CD14-positive monocyte (primary cell): ENCODE results near the gene RUFY1. TPM values are rescaled to one million over a fixed set of nuclear protein-coding genes. Genes with fewer than 3 reads are reported as not detected.
"Not testable (repeated sequence)": the region's sequence is repeated elsewhere in the genome, so short reads cannot be mapped to it uniquely, and the experiment has no call there.

ENCODE experiments used
- DNase-seq, 3 donors: peaks; one replicate each; pipeline ENCODE4 v3.0.0-alpha.2; 2011 to 2022
- H2AFZ ChIP-seq: 2 replicates; pipeline ENCODE4 v1.6.0; 2012; ENCODE audit warnings: mild to moderate bottlenecking, low read depth, low read length, inconsistent platforms; ENCODE audit not compliant: insufficient read depth, poor library complexity, severe bottlenecking
- H3K27ac ChIP-seq, 2 donors: 1 replicate in 1 of 2; 2 replicates in 1 of 2; pipeline ENCODE4 v1.5.1; 2012 to 2013; ENCODE audit warnings: low read length in 2 of 2, control low read depth in 1 of 2, inconsistent platforms in 1 of 2, low read depth in 1 of 2, mild to moderate bottlenecking in 1 of 2
- H3K27me3 ChIP-seq, 2 donors: one replicate each; pipeline versions ENCODE4 v1.6.0 to v1.6.1; 2011 to 2013; ENCODE audit warnings: low read length in 2 of 2; ENCODE audit not compliant: control insufficient read depth in 2 of 2, insufficient read depth in 2 of 2
- H3K36me3 ChIP-seq, 2 donors: replicated peaks in 1 of 2; 1 replicate in 1 of 2; 2 replicates in 1 of 2; pipeline versions ENCODE4 v1.5.1 to v1.6.1; 2012 to 2013; ENCODE audit warnings: low read length in 2 of 2, control low read depth in 1 of 2, inconsistent platforms in 1 of 2, mild to moderate bottlenecking in 1 of 2; ENCODE audit not compliant: insufficient read depth in 2 of 2, control insufficient read depth in 1 of 2
- H3K4me1 ChIP-seq, 2 donors: 1 replicate in 1 of 2; 2 replicates in 1 of 2; pipeline versions ENCODE4 v1.5.1 to v1.6.1; 2012 to 2013; ENCODE audit warnings: low read length in 2 of 2, control low read depth in 1 of 2, inconsistent platforms in 1 of 2, mild to moderate bottlenecking in 1 of 2, moderate library complexity in 1 of 2; ENCODE audit not compliant: insufficient read depth in 2 of 2, control insufficient read depth in 1 of 2
- H3K4me2 ChIP-seq: replicated peaks from 2 replicates; pipeline ENCODE3; 2012; ENCODE audit warnings: low read length, moderate library complexity, mild to moderate bottlenecking; ENCODE audit not compliant: poor library complexity, severe bottlenecking; ENCODE audit errors: extremely low read depth
- H3K4me3 ChIP-seq, 3 experiments: fragments of 200-600 bp in 1 of 3; sonication (generic) in 1 of 3; replicated peaks in 1 of 3; 1 replicate in 2 of 3; 2 replicates in 1 of 3; pipeline ENCODE4 v1.5.1; 2011 to 2013; ENCODE audit warnings: low read length in 3 of 3, mild to moderate bottlenecking in 3 of 3, control low read depth in 2 of 3, low read depth in 2 of 3, inconsistent platforms in 1 of 3, moderate library complexity in 1 of 3
- H3K79me2 ChIP-seq: 2 replicates; pipeline ENCODE4 v1.6.0; 2012; ENCODE audit warnings: mild to moderate bottlenecking, control low read depth, inconsistent platforms, low read length, moderate library complexity; ENCODE audit not compliant: insufficient read depth
- H3K9ac ChIP-seq: 2 replicates; pipeline ENCODE4 v1.6.0; 2017; ENCODE audit warnings: low read length, mild to moderate bottlenecking; ENCODE audit not compliant: insufficient read depth, poor library complexity, severe bottlenecking
- H3K9me3 ChIP-seq, 2 donors: replicated peaks in 1 of 2; 1 replicate in 1 of 2; 2 replicates in 1 of 2; pipeline versions ENCODE4 v1.5.1 to v1.6.1; 2012 to 2013; ENCODE audit warnings: low read length in 2 of 2, control low read depth in 1 of 2; ENCODE audit not compliant: control insufficient read depth in 1 of 2, insufficient read depth in 1 of 2
- H4K20me1 ChIP-seq: 2 replicates; pipeline ENCODE4 v1.6.0; 2012; ENCODE audit warnings: mild to moderate bottlenecking, low read length, control low read depth, moderate library complexity; ENCODE audit not compliant: insufficient read depth
- H3K27ac Mint-ChIP-seq, 7 donors: one replicate each; pipeline ENCODE4 v1.8.0; 2020; ENCODE audit warnings: mild to moderate bottlenecking in 7 of 7, mixed read lengths in 7 of 7, moderate library complexity in 6 of 7, inconsistent platforms in 2 of 7
- H3K27me3 Mint-ChIP-seq, 3 donors: one replicate each; pipeline ENCODE4 v1.8.0; 2021 to 2022; ENCODE audit warnings: low read depth in 3 of 3, mild to moderate bottlenecking in 3 of 3, mixed read lengths in 3 of 3, moderate library complexity in 3 of 3, inconsistent platforms in 1 of 3
- H3K36me3 Mint-ChIP-seq, 2 donors: one replicate each; pipeline ENCODE4 v1.8.0; 2020; ENCODE audit warnings: mixed read lengths in 2 of 2, inconsistent platforms in 1 of 2, mild to moderate bottlenecking in 1 of 2
- H3K4me1 Mint-ChIP-seq: one replicate; pipeline ENCODE4 v1.8.0; 2020; ENCODE audit warnings: mild to moderate bottlenecking, mixed read lengths
- H3K4me3 Mint-ChIP-seq, 2 donors: one replicate each; pipeline ENCODE4 v1.8.0; 2020; ENCODE audit warnings: mild to moderate bottlenecking in 2 of 2, mixed read lengths in 2 of 2, moderate library complexity in 1 of 2
- H3K9me3 Mint-ChIP-seq, 7 donors: one replicate each; pipeline ENCODE4 v1.8.0; 2020 to 2022; ENCODE audit warnings: mixed read lengths in 7 of 7, mild to moderate bottlenecking in 6 of 7, moderate library complexity in 6 of 7, inconsistent platforms in 2 of 7
- WGBS: methylation state at CpG from one replicate; pipeline ENCODE4 v1.1.5; 2013; ENCODE audit warnings: missing lambda C conversion rate; ENCODE audit not compliant: insufficient coverage; 5-methylcytosine and 5-hydroxymethylcytosine counted together
- intact Hi-C, 2 donors: fragments of 100-400 bp; cut with micrococcal nuclease; formaldehyde crosslinking; loops; one replicate each; pipeline versions ENCODE4 v1.15.0 to v1.15.1; 2023
- polyA plus RNA-seq, 3 donors: library from polyadenylated mRNA; depleted of rRNA in 1 of 3; unstranded in 2 of 3; stranded (reverse) in 1 of 3; fragments of 300-500 nt in 2 of 3; fragments of >200 nt in 1 of 3; fragmentation: Illumina TruSeq in 2 of 3; gene quantifications; 1 replicate in 2 of 3; 2 replicates in 1 of 3; pipeline ENCODE4 v1.2.3, GENCODE V29; 2012 to 2021
- TF ChIP-seq, protein P1 (sequence below): fragments of 200-600 bp; IDR thresholded peaks from one replicate; pipeline ENCODE4 v1.8.0; 2022; ENCODE audit warnings: antibody characterized with exemption, mild to moderate bottlenecking

Gene RUFY1
- polyA plus RNA-seq, 3 donors: 26.9 to 29.3 (median 28.8) TPM

DNA sequence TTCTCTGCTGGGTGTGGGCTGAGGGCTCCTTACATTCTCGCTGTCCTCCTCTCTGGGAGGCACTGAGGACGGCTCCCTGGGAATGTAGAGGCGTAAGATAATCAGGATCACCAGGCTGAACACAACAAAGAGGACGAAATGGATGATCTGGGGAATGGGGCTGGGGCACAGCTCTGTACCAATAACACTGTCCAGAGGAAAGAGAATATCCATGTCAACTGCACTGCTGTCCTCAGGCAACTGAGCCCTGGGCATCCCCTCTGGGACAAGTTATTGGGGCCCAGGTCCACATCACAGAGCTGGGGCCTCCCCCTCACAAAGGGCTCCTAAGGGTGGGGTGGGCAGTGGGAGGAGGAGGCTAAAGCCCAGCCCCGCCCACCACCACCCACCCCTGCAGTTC is 94.4 kb downstream of the RUFY1 start:
- H3K36me3 ChIP-seq, H3K79me2 ChIP-seq, H3K4me3 ChIP-seq, DNase-seq, H4K20me1 ChIP-seq, H3K27me3 ChIP-seq, H3K27ac ChIP-seq, H3K4me2 ChIP-seq, H3K9ac ChIP-seq, H3K36me3 Mint-ChIP-seq, H3K27me3 Mint-ChIP-seq, intact Hi-C loops, H3K9me3 Mint-ChIP-seq, H3K4me3 Mint-ChIP-seq, H2AFZ ChIP-seq, H3K4me1 ChIP-seq, H3K9me3 ChIP-seq, H3K4me1 Mint-ChIP-seq: not testable (repeated sequence)
- peak overlapping the region in 1 of 7 donors; percentile 49 for H3K27ac Mint-ChIP-seq
- 100% methylated on average over 1 of the region's 5 CpGs for WGBS

DNA sequence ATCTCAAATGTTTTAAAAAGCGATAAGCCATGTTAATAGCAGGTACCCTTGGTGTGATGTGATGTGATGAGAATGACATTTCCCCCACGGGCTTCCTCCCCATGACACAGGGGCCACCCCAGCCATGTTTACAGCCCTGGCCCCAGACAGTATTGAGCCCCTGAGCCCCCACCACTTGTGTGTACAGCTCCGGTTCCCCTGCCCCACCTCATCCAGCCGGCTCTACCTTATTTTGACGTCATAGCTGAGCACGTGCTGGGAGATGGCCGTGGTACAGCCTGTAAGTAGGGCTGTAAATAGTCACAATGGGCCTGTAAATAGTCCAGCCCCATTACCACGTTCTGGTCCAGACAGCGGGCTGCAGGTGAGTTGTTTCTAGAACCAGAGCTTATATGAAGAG is 98.1 kb downstream of the RUFY1 start:
- Histone ChIP-seq H3K27ac (no peak overlapping the region), H3K4me3 (no peak overlapping the region), H3K27me3 (no peaks in the 10 kb centered on the region), H3K36me3 (no peaks in the 10 kb centered on the region), H2AFZ (no peak overlapping the region), H3K9me3 (no peaks in the 10 kb centered on the region), H3K4me1 (no peaks in the 10 kb centered on the region), H4K20me1 (no peaks in the 10 kb centered on the region), H3K4me2 (no peak overlapping the region), H3K9ac (no peak overlapping the region), H3K79me2 (no peaks in the 10 kb centered on the region)
- DNase-seq: no peak
- TF ChIP-seq, protein P1, sequence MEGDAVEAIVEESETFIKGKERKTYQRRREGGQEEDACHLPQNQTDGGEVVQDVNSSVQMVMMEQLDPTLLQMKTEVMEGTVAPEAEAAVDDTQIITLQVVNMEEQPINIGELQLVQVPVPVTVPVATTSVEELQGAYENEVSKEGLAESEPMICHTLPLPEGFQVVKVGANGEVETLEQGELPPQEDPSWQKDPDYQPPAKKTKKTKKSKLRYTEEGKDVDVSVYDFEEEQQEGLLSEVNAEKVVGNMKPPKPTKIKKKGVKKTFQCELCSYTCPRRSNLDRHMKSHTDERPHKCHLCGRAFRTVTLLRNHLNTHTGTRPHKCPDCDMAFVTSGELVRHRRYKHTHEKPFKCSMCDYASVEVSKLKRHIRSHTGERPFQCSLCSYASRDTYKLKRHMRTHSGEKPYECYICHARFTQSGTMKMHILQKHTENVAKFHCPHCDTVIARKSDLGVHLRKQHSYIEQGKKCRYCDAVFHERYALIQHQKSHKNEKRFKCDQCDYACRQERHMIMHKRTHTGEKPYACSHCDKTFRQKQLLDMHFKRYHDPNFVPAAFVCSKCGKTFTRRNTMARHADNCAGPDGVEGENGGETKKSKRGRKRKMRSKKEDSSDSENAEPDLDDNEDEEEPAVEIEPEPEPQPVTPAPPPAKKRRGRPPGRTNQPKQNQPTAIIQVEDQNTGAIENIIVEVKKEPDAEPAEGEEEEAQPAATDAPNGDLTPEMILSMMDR: no peak
- H3K27ac Mint-ChIP-seq: no peak overlapping the region
- peaks cover 0 to 3% (median 0%) of the 10 kb centered on the region in 7 donors for H3K9me3 Mint-ChIP-seq
- no peaks in the 10 kb centered on the region for H3K36me3 Mint-ChIP-seq
- H3K27me3 Mint-ChIP-seq: peaks cover 2 to 11% (median 4%) of the 10 kb centered on the region in 3 donors
- H3K4me1 Mint-ChIP-seq: no peaks in the 10 kb centered on the region
- no peak overlapping the region for H3K4me3 Mint-ChIP-seq
- WGBS: no CpG with 5 or more reads among the region's 9 CpGs
- intact Hi-C loops: no loop called here

DNA sequence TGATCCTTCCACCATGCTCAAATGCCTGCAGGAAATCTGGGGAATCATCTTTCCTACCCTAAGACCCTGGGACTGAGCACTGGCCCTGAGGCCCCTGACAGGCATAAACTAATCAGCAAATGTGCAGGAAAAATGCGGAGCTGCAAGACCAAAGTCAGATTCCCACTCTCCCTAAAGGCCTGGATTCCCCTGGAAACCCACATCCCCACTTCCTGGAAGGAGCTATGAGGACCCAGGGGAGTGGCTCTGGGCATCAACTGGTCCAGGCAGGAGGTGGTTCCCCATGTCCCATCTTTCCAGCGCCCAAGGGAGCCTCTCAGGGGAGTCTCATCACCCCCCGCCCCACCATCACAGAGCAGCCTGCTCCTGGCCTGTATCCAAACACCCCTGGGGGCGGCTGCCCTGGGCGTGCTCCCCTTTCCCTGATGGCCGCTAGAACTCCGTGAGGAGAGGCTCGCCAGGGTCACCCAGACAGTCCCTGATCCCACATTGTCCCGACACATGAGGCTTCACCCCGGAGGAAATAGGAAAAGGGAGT is 98.9 kb downstream of the RUFY1 start:
- H3K27ac Mint-ChIP-seq, H3K9me3 Mint-ChIP-seq, H3K4me1 Mint-ChIP-seq, H3K27me3 ChIP-seq, H4K20me1 ChIP-seq, H3K36me3 ChIP-seq, H3K36me3 Mint-ChIP-seq, H3K4me3 Mint-ChIP-seq, H3K4me3 ChIP-seq, H3K4me1 ChIP-seq, intact Hi-C loops, H3K27ac ChIP-seq, DNase-seq, H3K4me2 ChIP-seq, H3K79me2 ChIP-seq, H2AFZ ChIP-seq, H3K9ac ChIP-seq, H3K9me3 ChIP-seq: not testable (repeated sequence)
- 100% methylated on average over 3 of the region's 10 CpGs for WGBS
- peaks cover 2 to 11% (median 4%) of the 10 kb centered on the region in 3 donors for H3K27me3 Mint-ChIP-seq

DNA sequence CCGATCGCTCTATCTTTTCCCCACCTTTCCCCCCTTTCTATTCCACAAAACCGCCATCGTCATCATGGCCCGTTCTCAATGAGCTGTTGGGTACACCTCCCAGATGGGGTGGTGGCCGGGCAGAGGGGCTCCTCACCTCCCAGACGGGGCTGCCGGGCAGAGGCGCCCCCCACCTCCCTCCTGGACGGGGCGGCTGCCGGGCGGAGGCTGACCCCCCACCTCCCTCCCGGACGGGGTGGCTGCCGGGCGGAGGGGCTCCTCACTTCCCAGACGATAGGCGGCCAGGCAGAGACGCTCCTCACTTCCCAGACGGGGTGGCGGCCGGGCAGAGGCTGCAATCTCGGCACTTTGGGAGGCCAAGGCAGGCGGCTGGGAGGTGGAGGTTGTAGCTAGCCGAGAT is 99.9 kb downstream of the RUFY1 start:
- H3K27ac Mint-ChIP-seq: not testable (repeated sequence)

More for the DNA sequence above, 99.9 kb downstream of the RUFY1 start:
- H3K79me2 ChIP-seq, H3K4me3 Mint-ChIP-seq, H3K4me1 Mint-ChIP-seq, H3K9ac ChIP-seq, H3K4me2 ChIP-seq, H4K20me1 ChIP-seq, H3K9me3 Mint-ChIP-seq, H3K4me1 ChIP-seq, H3K4me3 ChIP-seq, H3K36me3 ChIP-seq, H3K9me3 ChIP-seq, H3K27me3 Mint-ChIP-seq, H2AFZ ChIP-seq, H3K27me3 ChIP-seq, intact Hi-C loops, DNase-seq, H3K27ac ChIP-seq, H3K36me3 Mint-ChIP-seq: not testable (repeated sequence)
- 96% methylated on average over 4 of the region's 26 CpGs for WGBS
